C4-2B (cell line): ENCODE measurements around the gene TPO.

Experiments
- ZFX ChIP-seq: fragments of 450-650 bp; IDR thresholded peaks from 2 replicates; pipeline ENCODE4 v1.6.1; 2017
- TF ChIP-seq, protein P1 (sequence below): fragments of 450-650 bp; conservative IDR thresholded peaks from 2 replicates; pipeline ENCODE4 v1.5.1; 2017; ENCODE audit warnings: mild to moderate bottlenecking

DNA sequence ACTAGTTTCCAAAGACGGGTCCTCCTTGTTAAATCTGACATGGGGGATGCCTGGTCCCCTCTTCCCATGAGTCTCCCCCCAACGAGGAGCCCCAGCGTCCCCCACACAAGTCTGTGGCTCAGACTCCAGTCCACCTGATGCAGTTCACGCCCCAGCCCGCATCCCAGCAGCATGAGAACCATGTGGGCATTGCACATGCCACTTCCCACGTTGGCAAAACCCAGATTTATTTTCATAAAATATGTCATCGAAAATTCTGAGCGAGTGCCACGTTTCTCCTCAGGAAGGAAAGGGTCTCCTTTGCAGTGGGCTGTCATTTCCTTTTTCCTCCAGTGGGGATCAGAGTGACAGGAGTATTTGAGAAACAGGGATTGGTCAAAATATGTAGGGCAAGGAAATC, 45.7 kb upstream of the TPO start:
- TF ChIP-seq, protein P1, sequence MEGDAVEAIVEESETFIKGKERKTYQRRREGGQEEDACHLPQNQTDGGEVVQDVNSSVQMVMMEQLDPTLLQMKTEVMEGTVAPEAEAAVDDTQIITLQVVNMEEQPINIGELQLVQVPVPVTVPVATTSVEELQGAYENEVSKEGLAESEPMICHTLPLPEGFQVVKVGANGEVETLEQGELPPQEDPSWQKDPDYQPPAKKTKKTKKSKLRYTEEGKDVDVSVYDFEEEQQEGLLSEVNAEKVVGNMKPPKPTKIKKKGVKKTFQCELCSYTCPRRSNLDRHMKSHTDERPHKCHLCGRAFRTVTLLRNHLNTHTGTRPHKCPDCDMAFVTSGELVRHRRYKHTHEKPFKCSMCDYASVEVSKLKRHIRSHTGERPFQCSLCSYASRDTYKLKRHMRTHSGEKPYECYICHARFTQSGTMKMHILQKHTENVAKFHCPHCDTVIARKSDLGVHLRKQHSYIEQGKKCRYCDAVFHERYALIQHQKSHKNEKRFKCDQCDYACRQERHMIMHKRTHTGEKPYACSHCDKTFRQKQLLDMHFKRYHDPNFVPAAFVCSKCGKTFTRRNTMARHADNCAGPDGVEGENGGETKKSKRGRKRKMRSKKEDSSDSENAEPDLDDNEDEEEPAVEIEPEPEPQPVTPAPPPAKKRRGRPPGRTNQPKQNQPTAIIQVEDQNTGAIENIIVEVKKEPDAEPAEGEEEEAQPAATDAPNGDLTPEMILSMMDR, result no peak
- no peak for TF ChIP-seq ZFX
